IMR-90 (cell line): ENCODE measurements around the gene ADCY2. TPM values are rescaled to one million over a fixed set of nuclear protein-coding genes. Genes with fewer than 3 reads are reported as not detected.

Experiments
- ATAC-seq: fragments of 200-7000 bp; cut with Tn5 transposase; 2 replicates; pipeline ENCODE4 v1.9.1; 2020; ENCODE audit warnings: low read depth, mild to moderate bottlenecking, moderate library complexity
- BruUV-seq: library from RNA; stranded (reverse); fragments of 400-500 nt; replicated peaks from 2 replicates; lab custom pipeline; 2021; lab: Mats Ljungman, UMichigan
- CTCF ChIA-PET: fragments of 300-600 bp; formaldehyde crosslinking; extraction: SDS; loops from one replicate; lab custom pipeline; 2021; ENCODE audit warnings: antibody characterized with exemption; lab: Yijun Ruan, JAX
- POLR2A ChIA-PET: fragments of 300-600 bp; sonication (Branson Sonifier 250); formaldehyde crosslinking; loops from one replicate; lab custom pipeline; 2022; ENCODE audit warnings: antibody characterized with exemption; ENCODE audit not compliant: unreplicated experiment; lab: Charles Lee
- DNase-seq: peaks from one replicate; pipeline ENCODE4 v3.0.0; 2013
- H2AFZ ChIP-seq: replicated peaks from 2 replicates; pipeline ENCODE3; 2013; ENCODE audit warnings: low read length, mild to moderate bottlenecking; ENCODE audit not compliant: poor library complexity
- H2AK5ac ChIP-seq: 2 replicates; pipeline ENCODE4 v1.6.1; 2013; ENCODE audit warnings: low read depth, low read length, inconsistent platforms
- H2AK9ac ChIP-seq: replicated peaks from 2 replicates; pipeline ENCODE3; 2013; ENCODE audit warnings: mild to moderate bottlenecking, low read depth, low read length, moderate library complexity; ENCODE audit not compliant: poor library complexity
- H2BK120ac ChIP-seq: 2 replicates; pipeline ENCODE4 v1.6.1; 2013; ENCODE audit warnings: low read depth, low read length, inconsistent platforms
- H2BK15ac ChIP-seq: 3 replicates; pipeline ENCODE4 v1.6.1; 2013; ENCODE audit warnings: low read depth, low read length, inconsistent platforms
- H2BK20ac ChIP-seq: 2 replicates; pipeline ENCODE4 v1.6.1; 2013; ENCODE audit warnings: low read depth, mild to moderate bottlenecking, inconsistent platforms, low read length, moderate library complexity
- H2BK5ac ChIP-seq: 2 replicates; pipeline ENCODE4 v1.6.1; 2013; ENCODE audit warnings: mild to moderate bottlenecking, low read depth, low read length, inconsistent platforms; ENCODE audit not compliant: poor library complexity, severe bottlenecking
- H3K14ac ChIP-seq: replicated peaks from 2 replicates; pipeline ENCODE4 v1.6.1; 2013; ENCODE audit warnings: low read depth, low read length, inconsistent platforms
- H3K18ac ChIP-seq: 2 replicates; pipeline ENCODE4 v1.6.1; 2013; ENCODE audit warnings: low read depth, low read length, control low read depth
- H3K23ac ChIP-seq: 2 replicates; pipeline ENCODE4 v1.6.1; 2013; ENCODE audit warnings: low read depth, low read length, inconsistent platforms
- H3K27ac ChIP-seq: 2 replicates; pipeline ENCODE4 v1.5.1; 2013; ENCODE audit warnings: mild to moderate bottlenecking, control low read depth, low read length; ENCODE audit not compliant: insufficient read depth
- H3K27me3 ChIP-seq: 2 replicates; pipeline ENCODE4 v1.6.1; 2013; ENCODE audit warnings: low read length; ENCODE audit not compliant: control insufficient read depth, insufficient read depth
- H3K36me3 ChIP-seq: 2 replicates; pipeline ENCODE4 v1.6.1; 2013; ENCODE audit warnings: low read length, mixed read lengths; ENCODE audit not compliant: control insufficient read depth, insufficient read depth
- H3K4ac ChIP-seq: 2 replicates; pipeline ENCODE4 v1.6.1; 2013; ENCODE audit warnings: low read depth, low read length, inconsistent platforms
- H3K4me1 ChIP-seq: 2 replicates; pipeline ENCODE4 v1.6.1; 2013; ENCODE audit warnings: low read length, mixed read lengths; ENCODE audit not compliant: control insufficient read depth, insufficient read depth
- H3K4me2 ChIP-seq: 2 replicates; pipeline ENCODE4 v1.6.1; 2013; ENCODE audit warnings: low read depth, mild to moderate bottlenecking, control low read depth, low read length, moderate library complexity
- H3K4me3 ChIP-seq: 2 replicates; pipeline ENCODE4 v1.5.1; 2013; ENCODE audit warnings: low read depth, mild to moderate bottlenecking, control low read depth, low read length, moderate library complexity; ENCODE audit not compliant: insufficient read depth
- H3K56ac ChIP-seq: 2 replicates; pipeline ENCODE4 v1.6.1; 2013; ENCODE audit warnings: low read length, inconsistent platforms; ENCODE audit not compliant: insufficient read depth; ENCODE audit errors: extremely low read depth
- H3K79me1 ChIP-seq, 2 experiments: 2 replicates each; pipeline ENCODE4 v1.6.1; 2013; ENCODE audit warnings: low read length in 2 of 2, inconsistent platforms in 1 of 2, low read depth in 1 of 2
- H3K9ac ChIP-seq: 2 replicates; pipeline ENCODE4 v1.6.1; 2013; ENCODE audit warnings: low read depth, low read length, control low read depth
- H3K9me1 ChIP-seq: 2 replicates; pipeline ENCODE4 v1.6.1; 2013; ENCODE audit warnings: low read length, inconsistent platforms; ENCODE audit not compliant: insufficient read depth
- H3K9me3 ChIP-seq: 2 replicates; pipeline ENCODE4 v1.6.1; 2013; ENCODE audit warnings: low read length; ENCODE audit not compliant: control insufficient read depth, insufficient read depth
- H4K20me1 ChIP-seq: 2 replicates; pipeline ENCODE4 v1.6.1; 2013; ENCODE audit warnings: low read length, inconsistent platforms; ENCODE audit not compliant: insufficient read depth
- H4K5ac ChIP-seq: 2 replicates; pipeline ENCODE4 v1.6.1; 2013; ENCODE audit warnings: mild to moderate bottlenecking, low read depth, low read length, control low read depth
- H4K8ac ChIP-seq, 2 experiments: 2 replicates each; pipeline ENCODE4 v1.6.1; 2013; ENCODE audit warnings: low read depth in 2 of 2, low read length in 2 of 2, control low read depth in 1 of 2, inconsistent platforms in 1 of 2
- H4K91ac ChIP-seq: 2 replicates; pipeline ENCODE4 v1.6.1; 2013; ENCODE audit warnings: low read depth, low read length, inconsistent platforms; ENCODE audit not compliant: insufficient read depth
- BHLHE40 ChIP-seq: fragments of 150-350 bp; IDR thresholded peaks from 2 replicates; pipeline ENCODE4 v1.6.1; 2016; ENCODE audit warnings: mild to moderate bottlenecking, low read depth, low read length
- CEBPB ChIP-seq: IDR thresholded peaks from 2 replicates; pipeline ENCODE4 v1.6.1; 2012; ENCODE audit warnings: low read depth, low read length, improper control_type of control experiment
- CHD1 ChIP-seq: IDR thresholded peaks from 2 replicates; pipeline ENCODE4 v1.6.1; 2012; ENCODE audit warnings: low read depth, low read length, improper control_type of control experiment
- CTCF ChIP-seq: conservative IDR thresholded peaks from 2 replicates; pipeline ENCODE4 v1.5.1; 2012; ENCODE audit warnings: mild to moderate bottlenecking, low read depth, low read length, improper control_type of control experiment
- ELK1 ChIP-seq: fragments of 150-350 bp; IDR thresholded peaks from 2 replicates; pipeline ENCODE4 v1.6.1; 2016; ENCODE audit warnings: low read depth, mild to moderate bottlenecking, low read length, moderate library complexity, borderline replicate concordance
- FOS ChIP-seq: fragments of 150-350 bp; IDR thresholded peaks from 2 replicates; pipeline ENCODE4 v1.6.1; 2016; ENCODE audit warnings: low read depth, low read length
- MAFK ChIP-seq: IDR thresholded peaks from 2 replicates; pipeline ENCODE4 v1.6.1; 2012; ENCODE audit warnings: low read depth, low read length, improper control_type of control experiment
- MAZ ChIP-seq: IDR thresholded peaks from 2 replicates; pipeline ENCODE4 v1.6.1; 2012; ENCODE audit warnings: low read depth, mild to moderate bottlenecking, low read length, improper control_type of control experiment, moderate library complexity, borderline replicate concordance
- MXI1 ChIP-seq: IDR thresholded peaks from 2 replicates; pipeline ENCODE4 v1.6.1; 2012; ENCODE audit warnings: low read depth, mild to moderate bottlenecking, low read length, moderate library complexity, borderline replicate concordance
- NFE2L2 ChIP-seq: fragments of 150-350 bp; IDR thresholded peaks from 2 replicates; pipeline ENCODE4 v1.6.1; 2016; ENCODE audit warnings: low read depth, mild to moderate bottlenecking, low read length
- POLR2A ChIP-seq: IDR thresholded peaks from 2 replicates; pipeline ENCODE4 v1.6.1; 2012; ENCODE audit warnings: mild to moderate bottlenecking, low read depth, low read length
- RAD21 ChIP-seq: IDR thresholded peaks from 2 replicates; pipeline ENCODE4 v1.6.1; 2012; ENCODE audit warnings: low read length, improper control_type of control experiment
- RFX5 ChIP-seq: IDR thresholded peaks from 2 replicates; pipeline ENCODE4 v1.8.0; 2012; ENCODE audit warnings: low read depth, mild to moderate bottlenecking, low read length, moderate library complexity
- SMC3 ChIP-seq: fragments of 150-350 bp; IDR thresholded peaks from 2 replicates; pipeline ENCODE4 v1.6.1; 2016; ENCODE audit warnings: low read depth, mild to moderate bottlenecking, antibody characterized with exemption, low read length, moderate library complexity
- WGBS, 2 experiments: methylation state at CpG; one replicate each; pipeline versions ENCODE4 v1.1.5 to v1.1.7; 2013; ENCODE audit warnings: missing lambda C conversion rate in 2 of 2; ENCODE audit not compliant: insufficient read length in 1 of 2; ENCODE audit errors: extremely low coverage in 2 of 2; 5-methylcytosine and 5-hydroxymethylcytosine counted together
- dilution Hi-C: fragments of 300-500 bp; cut with HindIII; formaldehyde crosslinking; loops from one replicate; pipeline ENCODE4 v1.14.3; 2018; ENCODE audit warnings: low sequenced_read_pairs; ENCODE audit not compliant: unreplicated experiment
- in situ Hi-C: fragments of 300-500 bp; cut with MboI; formaldehyde crosslinking; loops from 3 replicates; pipeline ENCODE4 v1.14.3; 2019; ENCODE audit warnings: low sequenced_read_pairs, inconsistent platforms, mixed read lengths
- intact Hi-C: fragments of 100-400 bp; cut with micrococcal nuclease; formaldehyde crosslinking; loops from 2 replicates; pipeline ENCODE4 v1.10.0; 2022
- polyA plus RNA-seq, 3 experiments: library from polyadenylated mRNA; depleted of rRNA; stranded (reverse); fragments of >200 nt; gene quantifications; 2 replicates each; pipeline ENCODE4 v1.2.3, GENCODE V29; 2012; ENCODE audit warnings: low replicate concordance in 1 of 3
- total RNA-seq: library from RNA; depleted of rRNA; stranded (reverse); fragments of >200 nt; gene quantifications from 2 replicates; pipeline ENCODE4 v1.2.3, GENCODE V29; 2012

ADCY2 gene
- total and polyA plus RNA-seq, 2 of the 4 experiments (the other 2 are of a cell fraction), result not detected

- H3K9me1 ChIP-seq, result no peaks in the 10 kb centered on the region
- DNase-seq (no peak), ATAC-seq (no peak)
- CTCF ChIA-PET, result no interaction called here
- H2AK9ac ChIP-seq, result no peak overlapping the region
- intact Hi-C loops, result no loop called here
- H3K27me3 ChIP-seq, result no peaks in the 10 kb centered on the region
- H4K5ac ChIP-seq, result no peak overlapping the region
- no peak overlapping the region for H3K4ac ChIP-seq
- H3K27ac ChIP-seq, result no peak overlapping the region
- H4K8ac ChIP-seq, result no peak overlapping the region
- POLR2A ChIA-PET, result no interaction called here
- H4K91ac ChIP-seq, result no peak overlapping the region
- no peak overlapping the region for H2AFZ ChIP-seq
- H3K9ac ChIP-seq, result no peak overlapping the region
- no peak overlapping the region for H2BK120ac ChIP-seq
- no peak overlapping the region for H2BK20ac ChIP-seq
- no peak overlapping the region for H2AK5ac ChIP-seq
- no peak overlapping the region for H3K14ac ChIP-seq
- in situ Hi-C loops, result no loop called here
- H4K20me1 ChIP-seq, result no peaks in the 10 kb centered on the region
- H2BK15ac ChIP-seq, result no peak overlapping the region
- H3K79me1 ChIP-seq, result no peaks in the 10 kb centered on the region
- no peak overlapping the region for H3K23ac ChIP-seq
- H3K4me1 ChIP-seq, result no peaks in the 10 kb centered on the region
- H3K9me3 ChIP-seq, result no peaks in the 10 kb centered on the region
- TF ChIP-seq ELK1 (no peak), SMC3 (no peak), RAD21 (no peak), FOS (no peak), MAZ (no peak), MAFK (no peak), RFX5 (no peak), BHLHE40 (no peak), MXI1 (no peak), POLR2A (no peak), CTCF (no peak), CEBPB (no peak), NFE2L2 (no peak), CHD1 (no peak)
- H3K56ac ChIP-seq, result no peak overlapping the region
- H3K18ac ChIP-seq, result no peak overlapping the region
- H3K4me3 ChIP-seq, result no peak overlapping the region
- no TSS peak for BruUV-seq
- no peak overlapping the region for H3K4me2 ChIP-seq
- dilution Hi-C loops, result no loop called here
- H2BK5ac ChIP-seq, result no peak overlapping the region
- H3K36me3 ChIP-seq, result no peaks in the 10 kb centered on the region
- WGBS, 2 experiments, result 60% methylated on average over 1 of the region's 5 CpGs; no CpG with 5 or more reads in 1 of the 2 experiments
These were observed 415.8 kb downstream of the ADCY2 start for GRCh38 chr5:7811715-7812114.
